ENCODE results near the gene RAB11A.

DNA sequence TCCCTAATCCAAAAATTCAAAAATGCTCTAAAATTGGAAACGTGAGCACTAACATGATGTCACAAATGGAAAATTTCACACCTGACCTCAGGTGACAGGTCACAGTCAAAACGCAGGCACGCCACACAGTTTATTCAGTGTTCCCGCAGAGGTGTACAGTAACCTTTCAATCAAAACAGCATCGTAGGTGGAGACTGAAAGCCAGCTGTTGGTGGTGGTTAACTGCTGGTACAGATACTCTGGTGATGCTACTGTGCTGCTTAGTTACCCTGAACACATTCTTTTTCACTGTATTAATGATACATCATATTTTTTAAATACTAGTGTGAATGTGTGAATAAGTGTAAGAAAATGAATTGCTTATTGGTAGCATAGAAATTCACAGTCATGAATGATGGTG, 23.8 kb downstream of the RAB11A start:
- TF ChIP-seq, protein P1, sequence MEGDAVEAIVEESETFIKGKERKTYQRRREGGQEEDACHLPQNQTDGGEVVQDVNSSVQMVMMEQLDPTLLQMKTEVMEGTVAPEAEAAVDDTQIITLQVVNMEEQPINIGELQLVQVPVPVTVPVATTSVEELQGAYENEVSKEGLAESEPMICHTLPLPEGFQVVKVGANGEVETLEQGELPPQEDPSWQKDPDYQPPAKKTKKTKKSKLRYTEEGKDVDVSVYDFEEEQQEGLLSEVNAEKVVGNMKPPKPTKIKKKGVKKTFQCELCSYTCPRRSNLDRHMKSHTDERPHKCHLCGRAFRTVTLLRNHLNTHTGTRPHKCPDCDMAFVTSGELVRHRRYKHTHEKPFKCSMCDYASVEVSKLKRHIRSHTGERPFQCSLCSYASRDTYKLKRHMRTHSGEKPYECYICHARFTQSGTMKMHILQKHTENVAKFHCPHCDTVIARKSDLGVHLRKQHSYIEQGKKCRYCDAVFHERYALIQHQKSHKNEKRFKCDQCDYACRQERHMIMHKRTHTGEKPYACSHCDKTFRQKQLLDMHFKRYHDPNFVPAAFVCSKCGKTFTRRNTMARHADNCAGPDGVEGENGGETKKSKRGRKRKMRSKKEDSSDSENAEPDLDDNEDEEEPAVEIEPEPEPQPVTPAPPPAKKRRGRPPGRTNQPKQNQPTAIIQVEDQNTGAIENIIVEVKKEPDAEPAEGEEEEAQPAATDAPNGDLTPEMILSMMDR (IDR thresholded peaks at IDR 0.05): no peak
- TF ChIP-seq POLR2AphosphoS5 (IDR thresholded peaks at IDR 0.05; ENCODE audit: low read depth, low read length) (no peak), GABPA (IDR thresholded peaks at IDR 0.05; ENCODE audit: low read depth) (no peak), EZH2phosphoT487 (IDR thresholded peaks at IDR 0.05; ENCODE audit: borderline replicate concordance, low read depth) (no peak), CHD2 (IDR thresholded peaks at IDR 0.05; ENCODE audit: low read length, partially characterized antibody) (no peak), RCOR1 (IDR thresholded peaks at IDR 0.05; ENCODE audit: low read length) (no peak), EP300 (IDR thresholded peaks at IDR 0.05; ENCODE audit: borderline replicate concordance in 1 of 2, low read depth in 1 of 2, low read length in 1 of 2) (no peak), YY1 (IDR thresholded peaks at IDR 0.05; ENCODE audit: low read depth) (no peak), TAF1 (IDR thresholded peaks at IDR 0.05; ENCODE audit: borderline replicate concordance, low read depth, low read length) (no peak), FOXM1 (IDR thresholded peaks at IDR 0.05; ENCODE audit: low read depth) (no peak)
